22Rv1 (cell line): ENCODE results near the gene SMAD3.

Experiments
- CTCF ChIP-seq: fragments of 450-650 bp; IDR thresholded peaks from 2 replicates; pipeline ENCODE4 v1.5.1; 2017; ENCODE audit warnings: mild to moderate bottlenecking
- ZFX ChIP-seq: fragments of 450-650 bp; IDR thresholded peaks from 2 replicates; pipeline ENCODE4 v1.6.1; 2017; ENCODE audit warnings: antibody characterized with exemption, borderline replicate concordance

- TF ChIP-seq CTCF (no peak), ZFX (no peak)
These were observed 1.5 kb upstream of the SMAD3 start for GRCh38 chr15:67063689-67064606.
